Osteoblast (primary cell): ENCODE data around the gene SAMD10. TPM values are rescaled to one million over a fixed set of nuclear protein-coding genes. Genes with fewer than 3 reads are reported as not detected.
"Not testable (repeated sequence)": the region's sequence is repeated elsewhere in the genome, so short reads cannot be mapped to it uniquely, and the experiment has no call there.

Experiments
- DNase-seq: peaks from one replicate; pipeline ENCODE4 v3.0.0; 2011; ENCODE audit warnings: low spot score, mixed read lengths; ENCODE audit not compliant: insufficient read length; ENCODE audit errors: missing footprints
- H2AFZ ChIP-seq: 2 replicates; pipeline ENCODE4 v1.6.0; 2011; ENCODE audit warnings: mild to moderate bottlenecking, low read length
- H3K27ac ChIP-seq: 2 replicates; pipeline ENCODE4 v1.5.1; 2011; ENCODE audit warnings: mild to moderate bottlenecking, low read depth, low read length, moderate library complexity
- H3K27me3 ChIP-seq: 2 replicates; pipeline ENCODE4 v1.6.0; 2012; ENCODE audit warnings: mild to moderate bottlenecking, control low read depth, inconsistent platforms, low read length, moderate library complexity; ENCODE audit not compliant: insufficient read depth
- H3K36me3 ChIP-seq: 2 replicates; pipeline ENCODE4 v1.5.1; 2011; ENCODE audit warnings: mild to moderate bottlenecking, low read length, control low read depth, moderate library complexity; ENCODE audit not compliant: insufficient read depth
- H3K4me1 ChIP-seq: 2 replicates; pipeline ENCODE4 v1.5.1; 2011; ENCODE audit warnings: mild to moderate bottlenecking, low read length, control low read depth, moderate library complexity; ENCODE audit not compliant: insufficient read depth
- H3K4me2 ChIP-seq: 2 replicates; pipeline ENCODE4 v1.6.0; 2011; ENCODE audit warnings: mild to moderate bottlenecking, low read length; ENCODE audit not compliant: insufficient read depth
- H3K4me3 ChIP-seq: fragments of 200-600 bp; sonication (generic); 3 replicates; pipeline ENCODE4 v1.5.1; 2012; ENCODE audit warnings: mild to moderate bottlenecking, low read length, inconsistent platforms; ENCODE audit not compliant: insufficient read depth
- H3K79me2 ChIP-seq: 2 replicates; pipeline ENCODE4 v1.6.0; 2012; ENCODE audit warnings: mild to moderate bottlenecking, low read length, control low read depth, inconsistent platforms; ENCODE audit not compliant: insufficient read depth
- H3K9me3 ChIP-seq: 2 replicates; pipeline ENCODE4 v1.5.1; 2011; ENCODE audit warnings: low read depth, low read length, control low read depth
- H4K20me1 ChIP-seq: 2 replicates; pipeline ENCODE4 v1.6.0; 2012; ENCODE audit warnings: mild to moderate bottlenecking, low read length, control low read depth; ENCODE audit not compliant: insufficient read depth
- CTCF ChIP-seq: IDR thresholded peaks from 2 replicates; pipeline ENCODE4 v1.5.1; 2011; ENCODE audit warnings: mild to moderate bottlenecking, low read depth, low read length, moderate library complexity; ENCODE audit errors: extremely low read depth
- total RNA-seq: library from RNA; depleted of rRNA; stranded (reverse); fragments of >200 nt; gene quantifications from 2 replicates; pipeline ENCODE4 v1.2.3, GENCODE V29; 2012

Gene SAMD10
- total RNA-seq, 1 donor = 1.4 TPM

- H3K4me3 ChIP-seq = no peak overlapping the region
- H3K27me3 ChIP-seq = no peaks in the 10 kb centered on the region
- no peak overlapping the region for H3K27ac ChIP-seq
- peaks cover 69% of the 10 kb centered on the region for H3K36me3 ChIP-seq
- no peak overlapping the region for H3K4me2 ChIP-seq
- H3K9me3 ChIP-seq = no peaks in the 10 kb centered on the region
- H2AFZ ChIP-seq = no peak overlapping the region
- H3K79me2 ChIP-seq = peaks cover 2% of the 10 kb centered on the region
- DNase-seq = peak; percentile 48
- no peak for TF ChIP-seq CTCF
- H3K4me1 ChIP-seq = no peaks in the 10 kb centered on the region
- H4K20me1 ChIP-seq = peaks cover 20% of the 10 kb centered on the region
Measured at GRCh38 chr20:64022671-64023360, 43.4 kb upstream of the SAMD10 start.

GRCh38 chr20:64021124-64021975, 41.9 kb upstream of the SAMD10 start:
- peaks cover 64% of the 10 kb centered on the region for H3K36me3 ChIP-seq
- H3K27ac ChIP-seq = no peak overlapping the region
- peaks cover 20% of the 10 kb centered on the region for H4K20me1 ChIP-seq
- no peaks in the 10 kb centered on the region for H3K4me1 ChIP-seq
- H3K4me2 ChIP-seq = no peak overlapping the region
- H3K4me3 ChIP-seq = no peak overlapping the region
- DNase-seq = no peak
- H3K79me2 ChIP-seq = peaks cover 2% of the 10 kb centered on the region
- no peak for TF ChIP-seq CTCF
- no peaks in the 10 kb centered on the region for H3K9me3 ChIP-seq
- no peak overlapping the region for H2AFZ ChIP-seq
- H3K27me3 ChIP-seq = no peaks in the 10 kb centered on the region

- Histone ChIP-seq H3K9me3 (no peaks in the 10 kb centered on the region), H3K4me3 (no peak overlapping the region), H4K20me1 (no peaks in the 10 kb centered on the region), H3K27ac (no peak overlapping the region), H2AFZ (no peak overlapping the region), H3K4me2 (no peak overlapping the region), H3K36me3 (peaks cover 51% of the 10 kb centered on the region), H3K79me2 (peaks cover 3% of the 10 kb centered on the region), H3K27me3 (no peaks in the 10 kb centered on the region), H3K4me1 (no peaks in the 10 kb centered on the region)
- no peak for DNase-seq
- TF ChIP-seq CTCF = no peak
Measured at GRCh38 chr20:64015635-64016034, 36.2 kb upstream of the SAMD10 start.

- H2AFZ ChIP-seq, H3K27me3 ChIP-seq, H3K9me3 ChIP-seq, DNase-seq, H3K27ac ChIP-seq, H3K4me1 ChIP-seq, H3K4me3 ChIP-seq, H3K4me2 ChIP-seq: not testable (repeated sequence)
- Histone ChIP-seq H4K20me1 (peaks cover 18% of the 10 kb centered on the region), H3K79me2 (peaks cover 19% of the 10 kb centered on the region), H3K36me3 (peaks cover 58% of the 10 kb centered on the region)
Measured at GRCh38 chr20:64012385-64013154, 33.1 kb upstream of the SAMD10 start.
